GM21619 (cell line): Measurements from ENCODE around the gene ATXN10.
"Not testable (repeated sequence)": the region's sequence is repeated elsewhere in the genome, so short reads cannot be mapped to it uniquely, and the experiment has no call there.

Experiments used
- ATAC-seq: cut with Tn5 transposase; IDR thresholded peaks from one replicate; pipeline ENCODE4 v1.9.1; 2021; ENCODE audit not compliant: unreplicated experiment

Gene ATXN10

GRCh38 chr22:45704648-45705047, 33.0 kb downstream of the ATXN10 start:
- no peak for ATAC-seq

GRCh38 chr22:45707605-45708004, 36.0 kb downstream of the ATXN10 start:
- ATAC-seq: no peak

- no peak for ATAC-seq
Measured at GRCh38 chr22:45708145-45708544, 36.5 kb downstream of the ATXN10 start.

- no peak for ATAC-seq
Measured at GRCh38 chr22:45709060-45709739, 37.6 kb downstream of the ATXN10 start.

- no peak for ATAC-seq
Measured at GRCh38 chr22:45709866-45710265, 38.2 kb downstream of the ATXN10 start.

- ATAC-seq: no peak
Measured at GRCh38 chr22:45710469-45710868, 38.8 kb downstream of the ATXN10 start.

GRCh38 chr22:45714390-45714789, 42.8 kb downstream of the ATXN10 start:
- ATAC-seq: not testable (repeated sequence)

GRCh38 chr22:45717789-45718188, 46.2 kb downstream of the ATXN10 start:
- no peak for ATAC-seq

GRCh38 chr22:45718391-45718790, 46.8 kb downstream of the ATXN10 start:
- no peak for ATAC-seq

- ATAC-seq: no peak
Measured at GRCh38 chr22:45720839-45721378, 49.3 kb downstream of the ATXN10 start.

- ATAC-seq: no peak
Measured at GRCh38 chr22:45722006-45722405, 50.4 kb downstream of the ATXN10 start.

- no peak for ATAC-seq
Measured at GRCh38 chr22:45726081-45726480, 54.4 kb downstream of the ATXN10 start.

GRCh38 chr22:45731041-45731797, 59.6 kb downstream of the ATXN10 start:
- no peak for ATAC-seq

GRCh38 chr22:45731798-45732495, 60.3 kb downstream of the ATXN10 start:
- ATAC-seq: no peak

GRCh38 chr22:45735273-45735672, 63.6 kb downstream of the ATXN10 start:
- ATAC-seq: no peak

- ATAC-seq: no peak
Measured at GRCh38 chr22:45738206-45738605, 66.6 kb downstream of the ATXN10 start.

GRCh38 chr22:45740236-45740635, 68.6 kb downstream of the ATXN10 start:
- ATAC-seq: no peak

- ATAC-seq: no peak
Measured at GRCh38 chr22:45742866-45743450, 71.3 kb downstream of the ATXN10 start.

GRCh38 chr22:45743687-45744086, 72.1 kb downstream of the ATXN10 start:
- ATAC-seq: no peak

GRCh38 chr22:45744442-45744841, 72.8 kb downstream of the ATXN10 start:
- no peak for ATAC-seq

- no peak for ATAC-seq
Measured at GRCh38 chr22:45750626-45751025, 79.0 kb downstream of the ATXN10 start.
